Small intestine (tissue), 7 donors: ENCODE data around the gene HCCS. TPM values are rescaled to one million over a fixed set of nuclear protein-coding genes. Genes with fewer than 3 reads are reported as not detected.

Experiments
- DNase-seq, 2 donors: peaks; one replicate each; pipeline versions ENCODE4 v3.0.0 to v3.0.0-alpha.2; 2013
- FAIRE-seq: peaks from 2 replicates; lab custom pipeline; 2012; peaks lifted over from hg19 to GRCh38; lab: Jason Lieb, UNC
- H3K27ac ChIP-seq, 3 donors: one replicate each; pipeline ENCODE4 v1.5.1; 2013; ENCODE audit warnings: low read length in 2 of 3, mild to moderate bottlenecking in 2 of 3, control low read depth in 1 of 3, inconsistent platforms in 1 of 3, low read depth in 1 of 3, moderate library complexity in 1 of 3
- H3K27me3 ChIP-seq, 3 donors: one replicate each; pipeline ENCODE4 v1.6.1; 2013; ENCODE audit warnings: low read length in 3 of 3, inconsistent platforms in 1 of 3; ENCODE audit not compliant: control insufficient read depth in 3 of 3, insufficient read depth in 3 of 3
- H3K36me3 ChIP-seq, 3 donors: one replicate each; pipeline ENCODE4 v1.6.1; 2013; ENCODE audit warnings: low read length in 3 of 3, inconsistent platforms in 1 of 3, low read depth in 1 of 3, mild to moderate bottlenecking in 1 of 3, moderate library complexity in 1 of 3; ENCODE audit not compliant: control insufficient read depth in 3 of 3, insufficient read depth in 2 of 3
- H3K4me1 ChIP-seq, 3 donors: one replicate each; pipeline ENCODE4 v1.6.1; 2013; ENCODE audit warnings: low read length in 2 of 3, inconsistent platforms in 1 of 3, low read depth in 1 of 3, mild to moderate bottlenecking in 1 of 3, moderate library complexity in 1 of 3; ENCODE audit not compliant: control insufficient read depth in 3 of 3, insufficient read depth in 2 of 3
- H3K4me3 ChIP-seq, 3 donors: one replicate each; pipeline ENCODE4 v1.5.1; 2013; ENCODE audit warnings: low read length in 3 of 3, control low read depth in 1 of 3, inconsistent platforms in 1 of 3, low read depth in 1 of 3, mild to moderate bottlenecking in 1 of 3, moderate library complexity in 1 of 3
- H3K9me3 ChIP-seq, 2 donors: one replicate each; pipeline ENCODE4 v1.6.1; 2013; ENCODE audit warnings: low read depth in 1 of 2, low read length in 1 of 2; ENCODE audit not compliant: control insufficient read depth in 2 of 2, insufficient read depth in 1 of 2
- WGBS, 3 donors: extraction: QIAGEN DNeasy Blood & Tissue Kit; methylation state at CpG; one replicate each; pipeline ENCODE4 v1.1.7; 2013; 5-methylcytosine and 5-hydroxymethylcytosine counted together
- polyA plus RNA-seq, 4 donors: library from polyadenylated mRNA; stranded (reverse) in 3 of 4; unstranded in 1 of 4; fragments of 200-250 nt in 3 of 4; fragments of 120-200 nt in 1 of 4; gene quantifications; one replicate each; pipeline versions ENCODE4 v1.2.1 to v1.2.3, GENCODE V29; 2013
- donor health status: healthy with polysubstance abuse.
- donor health status: control.
- donor health status: control.
- donor health status: Bipolar disorder and iron deficiency.
- donor health status: healthy.

Gene HCCS
- polyA plus RNA-seq, 4 donors: 26.2 to 40.3 (median 30.0) TPM

DNA sequence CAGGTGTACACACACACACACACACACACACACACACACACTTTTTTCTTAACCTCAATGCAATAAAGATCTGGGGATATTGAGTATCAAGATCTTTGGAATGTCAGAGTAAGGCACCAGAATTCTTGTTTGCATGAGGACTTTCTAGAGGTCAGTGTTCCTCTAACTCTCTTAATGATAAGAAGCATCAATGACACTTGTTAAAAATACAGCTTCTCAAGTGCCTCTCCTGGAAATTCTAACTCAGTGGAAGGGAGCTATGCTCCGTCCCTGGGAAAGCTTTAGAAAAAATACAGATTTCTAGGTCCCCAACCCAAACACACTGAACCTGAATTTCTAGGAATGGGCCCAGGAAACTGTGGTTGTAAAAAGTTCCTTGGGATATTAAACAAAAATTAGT lies 25.8 kb upstream of the HCCS start:
- H3K27ac ChIP-seq: no peak overlapping the region
- no peak for FAIRE-seq
- H3K4me1 ChIP-seq: no peaks in the 10 kb centered on the region

DNA sequence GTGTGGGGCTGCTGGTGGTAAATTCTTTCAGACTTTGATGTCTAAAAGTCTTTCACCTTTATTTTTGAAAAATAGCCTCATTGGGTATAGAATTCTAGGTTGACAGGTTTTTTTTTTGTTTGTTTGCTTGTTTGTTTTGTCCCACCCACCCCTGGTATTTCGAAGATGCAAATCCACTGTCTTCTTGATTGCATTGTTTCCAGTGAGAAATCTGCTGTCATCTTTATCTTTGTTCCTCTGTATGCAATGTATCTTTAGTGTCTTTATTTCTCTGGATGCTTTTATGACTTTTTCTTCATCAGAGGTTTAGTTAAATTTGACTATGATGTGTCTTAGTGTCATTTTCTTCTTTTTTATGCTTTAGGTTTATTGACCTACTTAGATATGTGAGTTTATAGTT lies 21.3 kb upstream of the HCCS start:
- H3K27ac ChIP-seq: no peak overlapping the region
- no peaks in the 10 kb centered on the region for H3K36me3 ChIP-seq
- peaks cover 0 to 7% of the 10 kb centered on the region in 2 donors for H3K9me3 ChIP-seq
- FAIRE-seq (no peak), DNase-seq (no peak)
- H3K4me1 ChIP-seq: no peaks in the 10 kb centered on the region
- H3K27me3 ChIP-seq: no peaks in the 10 kb centered on the region
- H3K4me3 ChIP-seq: no peak overlapping the region
- 79 to 100% (median 100%) methylated on average over 1 of the region's 1 CpG for WGBS, 3 donors

More for the DNA sequence above, 25.8 kb upstream of the HCCS start:
- Histone ChIP-seq H3K4me3 (no peak overlapping the region), H3K36me3 (no peaks in the 10 kb centered on the region), H3K9me3 (peaks cover 0 to 3% of the 10 kb centered on the region in 2 donors), H3K27me3 (no peaks in the 10 kb centered on the region)
- 59 to 85% (median 79%) methylated on average over 1 of the region's 1 CpG for WGBS, 3 donors
- no peak for DNase-seq

DNA sequence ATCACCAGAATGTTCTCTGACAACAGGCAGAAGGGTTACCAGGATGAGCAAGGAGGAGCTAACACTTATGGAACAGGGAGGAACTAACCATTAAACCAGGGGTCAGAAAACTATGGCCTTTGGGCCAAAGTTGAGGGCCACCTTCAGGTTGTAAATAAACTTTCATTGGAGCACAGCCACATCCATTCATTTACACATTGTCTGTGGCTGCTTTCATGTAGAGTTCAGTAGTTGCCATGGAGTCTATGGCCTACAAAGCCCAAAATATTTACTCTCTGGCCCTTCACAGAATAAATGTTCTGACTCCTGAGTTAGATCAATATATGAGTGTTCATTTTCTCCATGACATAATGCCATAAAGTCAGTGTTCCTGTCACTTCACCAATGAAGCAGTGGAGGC lies 13.2 kb upstream of the HCCS start:
- Histone ChIP-seq H3K27ac (no peak overlapping the region), H3K27me3 (no peaks in the 10 kb centered on the region), H3K4me3 (no peak overlapping the region), H3K9me3 (no peaks in the 10 kb centered on the region), H3K4me1 (peaks cover 0 to 3% (median 0%) of the 10 kb centered on the region in 3 donors), H3K36me3 (no peaks in the 10 kb centered on the region)
- no peak for DNase-seq
- FAIRE-seq: no peak

DNA sequence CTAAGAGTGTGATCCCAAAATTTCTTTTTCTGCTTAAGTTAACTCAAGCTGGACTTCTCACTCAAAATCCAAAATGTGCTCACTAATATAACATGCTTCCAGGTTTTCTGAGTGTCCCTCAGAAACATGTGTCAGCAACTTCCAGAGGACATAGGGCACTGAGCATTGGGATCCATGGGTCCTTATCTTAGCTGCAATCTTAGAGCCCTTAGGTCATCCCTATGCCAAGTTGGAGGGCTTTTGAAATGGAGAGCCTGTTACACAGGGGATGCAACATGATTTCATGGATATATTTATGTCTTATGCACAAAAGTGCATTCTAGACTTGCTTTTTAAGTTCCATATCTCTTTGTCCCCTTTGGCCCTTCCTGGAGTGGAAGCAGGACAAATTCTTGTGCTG lies 11.7 kb upstream of the HCCS start:
- Histone ChIP-seq H3K27ac (peak overlapping the region in 1 of 3 donors; percentile 61), H3K4me1 (peaks cover 0 to 3% (median 0%) of the 10 kb centered on the region in 3 donors), H3K36me3 (no peaks in the 10 kb centered on the region), H3K27me3 (no peaks in the 10 kb centered on the region), H3K4me3 (no peak overlapping the region), H3K9me3 (no peaks in the 10 kb centered on the region)
- FAIRE-seq (no peak), DNase-seq (no peak)

DNA sequence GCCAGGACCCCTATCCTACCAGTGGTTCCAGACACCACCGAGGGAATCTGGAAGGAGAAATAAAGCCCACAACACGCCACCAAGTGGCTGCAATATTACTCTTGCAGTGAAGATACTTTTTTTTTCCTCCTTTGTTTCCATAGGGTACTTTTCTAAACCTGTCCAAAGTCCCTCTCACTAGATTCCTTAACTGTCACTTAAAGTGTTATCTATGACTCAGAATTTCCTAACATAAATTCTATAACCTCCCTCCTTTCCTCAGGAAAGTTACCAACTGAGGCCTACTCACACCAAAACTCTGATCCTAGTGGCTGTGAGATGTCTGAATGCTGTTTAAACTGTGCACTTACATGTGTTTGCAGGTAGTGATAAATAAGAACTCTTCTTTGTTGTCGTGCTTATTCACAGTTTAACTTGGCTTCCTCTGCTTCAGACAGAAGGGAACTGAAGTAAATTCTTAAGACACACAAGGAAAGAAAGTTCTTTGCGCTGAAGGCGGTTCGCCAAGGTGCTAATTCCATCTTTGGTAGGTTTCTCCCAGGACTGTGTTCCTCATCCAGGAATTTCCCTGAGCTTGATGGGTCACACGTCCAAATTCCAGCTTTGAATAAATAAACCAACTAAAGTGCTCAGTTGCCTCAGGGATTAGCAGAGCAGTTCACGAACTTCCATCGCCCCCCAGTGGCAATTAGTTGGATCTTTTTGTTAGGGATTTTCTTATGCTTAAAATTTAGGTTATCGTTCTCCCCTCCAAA lies 10.7 kb upstream of the HCCS start:
- H3K27ac ChIP-seq: peak overlapping the region in 2 of 3 donors; percentile 56 to 61
- H3K9me3 ChIP-seq: no peaks in the 10 kb centered on the region
- no peak overlapping the region for H3K4me3 ChIP-seq
- peaks cover 0 to 3% (median 0%) of the 10 kb centered on the region in 3 donors for H3K4me1 ChIP-seq
- peak; percentile 61 to 63 for DNase-seq
- WGBS, 3 donors: 21 to 37% (median 35%) methylated on average over 10 of the region's 10 CpGs
- H3K27me3 ChIP-seq: no peaks in the 10 kb centered on the region
- no peaks in the 10 kb centered on the region for H3K36me3 ChIP-seq
- no peak for FAIRE-seq

DNA sequence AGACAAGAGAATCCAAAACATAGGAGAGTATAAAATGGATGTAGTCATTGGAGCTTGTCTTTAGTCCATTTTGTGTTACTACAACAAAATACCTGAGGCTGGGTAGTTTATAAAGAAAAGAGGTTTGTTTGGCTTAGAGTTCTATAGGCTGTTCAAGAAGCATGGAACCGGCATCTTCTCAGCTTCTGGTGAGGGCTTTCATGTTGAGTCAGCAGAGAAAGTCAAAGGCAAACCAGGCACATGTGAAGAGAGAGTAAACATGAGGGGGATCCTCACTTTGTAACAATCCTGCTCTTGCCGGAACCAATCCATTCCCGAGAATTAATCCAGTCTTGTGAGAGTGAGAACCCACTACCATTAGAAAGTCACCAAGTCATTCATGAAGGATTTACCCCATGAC lies 8.1 kb upstream of the HCCS start:
- 77 to 88% (median 86%) methylated on average over 3 of the region's 3 CpGs for WGBS, 3 donors
- Histone ChIP-seq H3K36me3 (no peaks in the 10 kb centered on the region), H3K27me3 (no peaks in the 10 kb centered on the region), H3K27ac (no peak overlapping the region), H3K4me1 (peaks cover 0 to 3% (median 0%) of the 10 kb centered on the region in 3 donors), H3K4me3 (no peak overlapping the region), H3K9me3 (no peaks in the 10 kb centered on the region)
- DNase-seq (no peak), FAIRE-seq (no peak)

DNA sequence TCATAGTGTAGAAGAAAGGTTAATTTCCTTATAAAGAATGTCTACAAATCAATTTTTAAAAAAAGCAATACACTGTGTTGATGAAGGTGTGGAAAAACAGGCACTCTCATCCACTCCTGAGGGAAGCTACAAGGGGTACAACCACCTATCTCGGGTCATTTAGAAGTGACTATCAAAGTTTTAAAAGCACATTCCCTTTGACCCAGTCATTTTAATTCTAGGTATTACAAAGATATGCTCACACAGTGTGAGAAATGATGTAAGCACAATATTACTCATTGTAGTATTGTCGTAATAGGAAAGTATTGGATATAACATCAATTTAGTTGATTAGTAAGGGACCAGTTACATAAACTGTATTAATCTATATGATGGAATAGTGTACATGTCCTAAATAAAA lies 7.4 kb upstream of the HCCS start:
- Histone ChIP-seq H3K4me1 (peaks cover 0 to 3% (median 0%) of the 10 kb centered on the region in 3 donors), H3K27me3 (no peaks in the 10 kb centered on the region), H3K36me3 (no peaks in the 10 kb centered on the region), H3K4me3 (no peak overlapping the region), H3K9me3 (no peaks in the 10 kb centered on the region), H3K27ac (no peak overlapping the region)
- 60 to 75% (median 73%) methylated on average over 2 of the region's 2 CpGs for WGBS, 3 donors
- FAIRE-seq (no peak), DNase-seq (no peak)

DNA sequence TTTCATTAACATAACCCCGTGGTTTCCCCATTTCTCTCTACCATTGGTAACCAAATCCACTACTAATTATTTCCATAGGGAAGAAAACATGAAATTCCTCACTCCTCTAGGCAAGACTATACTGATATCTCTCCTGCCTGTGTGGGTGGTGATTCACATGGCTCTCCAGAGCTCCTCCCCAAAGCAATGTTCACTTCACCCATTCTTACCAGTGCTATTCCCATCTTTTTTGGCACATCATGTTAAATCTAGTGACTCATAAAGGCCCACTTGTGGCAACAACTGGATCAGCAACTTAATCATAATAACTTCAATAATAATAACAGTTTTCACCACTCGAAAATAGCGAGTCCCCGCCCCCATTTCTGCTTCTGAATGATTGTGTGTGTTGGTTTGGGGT lies 6.1 kb upstream of the HCCS start:
- H3K4me1 ChIP-seq: peaks cover 0 to under 1% (median 0%) of the 10 kb centered on the region in 3 donors
- no peak for FAIRE-seq
- no peak overlapping the region for H3K4me3 ChIP-seq
- 77 to 95% (median 94%) methylated on average over 4 of the region's 4 CpGs for whole genome bisulfite sequencing, 3 donors
- no peaks in the 10 kb centered on the region for H3K27me3 ChIP-seq
- H3K9me3 ChIP-seq: no peaks in the 10 kb centered on the region
- H3K36me3 ChIP-seq: no peaks in the 10 kb centered on the region
- no peak overlapping the region for H3K27ac ChIP-seq
- DNase-seq: no peak
